ENCODE data around the gene PCP2. TPM values are rescaled to one million over a fixed set of nuclear protein-coding genes. Genes with fewer than 3 reads are reported as not detected.

PCP2 gene
- total RNA-seq, 2 donors from 2014 or later: not detected

- H3K36me3 ChIP-seq: no peaks in the 10 kb centered on the region
- DNase-seq (ENCODE audit: low spot score): no peak
- H3K27me3 ChIP-seq: no peaks in the 10 kb centered on the region
- no peak for TF ChIP-seq CTCF (IDR thresholded peaks at IDR 0.05)
- no peak overlapping the region for H3K27ac ChIP-seq
- H3K4me1 ChIP-seq: no peaks in the 10 kb centered on the region
- H3K9me3 ChIP-seq: no peaks in the 10 kb centered on the region
- H3K4me3 ChIP-seq: no peak overlapping the region
Measured at GRCh38 chr19:7663706-7664105, 30.2 kb upstream of the PCP2 start.

- Histone ChIP-seq H3K36me3 (no peaks in the 10 kb centered on the region), H3K4me3 (no peak overlapping the region), H3K27me3 (no peaks in the 10 kb centered on the region), H3K4me1 (no peaks in the 10 kb centered on the region), H3K27ac (no peak overlapping the region), H3K9me3 (no peaks in the 10 kb centered on the region)
- no peak for DNase-seq (ENCODE audit: low spot score)
- TF ChIP-seq CTCF (IDR thresholded peaks at IDR 0.05): no peak
Measured at GRCh38 chr19:7662657-7663056, 29.1 kb upstream of the PCP2 start.

- TF ChIP-seq CTCF (IDR thresholded peaks at IDR 0.05): no peak
- Histone ChIP-seq H3K4me3 (no peak overlapping the region), H3K27me3 (no peaks in the 10 kb centered on the region), H3K9me3 (no peaks in the 10 kb centered on the region), H3K27ac (no peak overlapping the region), H3K4me1 (no peaks in the 10 kb centered on the region), H3K36me3 (no peaks in the 10 kb centered on the region)
- DNase-seq (ENCODE audit: low spot score): no peak
Measured at GRCh38 chr19:7661744-7662538, 28.4 kb upstream of the PCP2 start.

- no peak for TF ChIP-seq CTCF (IDR thresholded peaks at IDR 0.05)
Measured at GRCh38 chr19:7658219-7658686, 24.7 kb upstream of the PCP2 start.

GRCh38 chr19:7657131-7657751 is 23.7 kb upstream of the PCP2 start:
- no peaks in the 10 kb centered on the region for H3K27me3 ChIP-seq
- no peak overlapping the region for H3K4me3 ChIP-seq
- TF ChIP-seq CTCF (IDR thresholded peaks at IDR 0.05): no peak
- no peaks in the 10 kb centered on the region for H3K9me3 ChIP-seq
- no peak for DNase-seq (ENCODE audit: low spot score)
- H3K36me3 ChIP-seq: no peaks in the 10 kb centered on the region
- H3K27ac ChIP-seq: no peak overlapping the region
- H3K4me1 ChIP-seq: peaks cover 0 to 2% of the 10 kb centered on the region in 2 donors

More at GRCh38 chr19:7658219-7658686, 24.7 kb upstream of the PCP2 start:
- no peaks in the 10 kb centered on the region for H3K4me1 ChIP-seq
- no peaks in the 10 kb centered on the region for H3K36me3 ChIP-seq
- H3K27me3 ChIP-seq: no peaks in the 10 kb centered on the region
- H3K9me3 ChIP-seq: no peaks in the 10 kb centered on the region
- H3K27ac ChIP-seq: no peak overlapping the region
- DNase-seq (ENCODE audit: low spot score): no peak
- H3K4me3 ChIP-seq: no peak overlapping the region

All from right atrium auricular region (tissue), 2 donors.